Endodermal cell (in vitro differentiated cells): ENCODE measurements around the gene OR13J1. TPM values are rescaled to one million over a fixed set of nuclear protein-coding genes. Genes with fewer than 3 reads are reported as not detected.
"Not testable (repeated sequence)": the region's sequence is repeated elsewhere in the genome, so short reads cannot be mapped to it uniquely, and the experiment has no call there.

Experiments used
- DNase-seq: peaks from one replicate; pipeline ENCODE4 v3.0.0-alpha.2; 2017
- H3K27ac ChIP-seq: 2 replicates; pipeline ENCODE4 v1.5.1; 2013; ENCODE audit warnings: mild to moderate bottlenecking, low read depth, low read length, moderate library complexity
- H3K27me3 ChIP-seq: 2 replicates; pipeline ENCODE4 v1.6.1; 2013; ENCODE audit warnings: mild to moderate bottlenecking, low read length, moderate library complexity; ENCODE audit not compliant: insufficient read depth, control insufficient read depth, poor library complexity, severe bottlenecking
- H3K36me3 ChIP-seq: 2 replicates; pipeline ENCODE4 v1.7.0; 2013; ENCODE audit warnings: mild to moderate bottlenecking, low read length, moderate library complexity; ENCODE audit not compliant: control insufficient read depth, insufficient read depth
- H3K4me1 ChIP-seq: one replicate; pipeline ENCODE4 v1.7.0; 2013; ENCODE audit warnings: low read length; ENCODE audit not compliant: control insufficient read depth, insufficient read depth
- H3K4me3 ChIP-seq: 2 replicates; pipeline ENCODE4 v1.5.1; 2013; ENCODE audit warnings: mild to moderate bottlenecking, low read length, moderate library complexity
- H3K9ac ChIP-seq: 2 replicates; pipeline ENCODE4 v1.6.1; 2013; ENCODE audit warnings: mild to moderate bottlenecking, low read length, moderate library complexity; ENCODE audit not compliant: poor library complexity, severe bottlenecking; ENCODE audit errors: extremely low read depth
- H3K9me3 ChIP-seq: 2 replicates; pipeline ENCODE4 v1.6.1; 2013; ENCODE audit warnings: mild to moderate bottlenecking, low read length, moderate library complexity; ENCODE audit not compliant: control insufficient read depth
- H3K27ac Mint-ChIP-seq: 2 replicates; pipeline ENCODE4 v1.8.0; 2020; ENCODE audit warnings: mixed read lengths
- H3K27me3 Mint-ChIP-seq: 2 replicates; pipeline ENCODE4 v1.8.0; 2021; ENCODE audit warnings: mild to moderate bottlenecking, mixed read lengths; ENCODE audit not compliant: insufficient read depth
- H3K36me3 Mint-ChIP-seq: 2 replicates; pipeline ENCODE4 v1.8.0; 2020; ENCODE audit warnings: low read depth, mixed read lengths
- H3K4me1 Mint-ChIP-seq: 2 replicates; pipeline ENCODE4 v1.8.0; 2020; ENCODE audit warnings: mixed read lengths
- H3K4me3 Mint-ChIP-seq: 2 replicates; pipeline ENCODE4 v1.8.0; 2020; ENCODE audit warnings: mild to moderate bottlenecking, moderate library complexity, mixed read lengths
- H3K9me3 Mint-ChIP-seq: 2 replicates; pipeline ENCODE4 v1.8.0; 2020; ENCODE audit warnings: mild to moderate bottlenecking, mixed read lengths
- CTCF ChIP-seq: fragments of 200-600 bp; sonication (generic); conservative IDR thresholded peaks from 2 replicates; pipeline ENCODE4 v1.5.0; 2021; ENCODE audit warnings: antibody characterized with exemption, mild to moderate bottlenecking
- WGBS, 2 experiments: methylation state at CpG; one replicate each; pipeline versions ENCODE4 v1.1.5 to v1.1.7; 2013; ENCODE audit warnings: missing lambda C conversion rate in 2 of 2, mixed read lengths in 1 of 2; ENCODE audit not compliant: insufficient coverage in 1 of 2, insufficient read length in 1 of 2; 5-methylcytosine and 5-hydroxymethylcytosine counted together
- total RNA-seq, 2 donors: library from RNA; stranded (reverse); fragmentation: NEBNext Ultra II Directional in 1 of 2; extraction: Animal tissue kit (Norgen Biotek cat#: 25700) in 1 of 2; gene quantifications; 2 replicates in 1 of 2; 3 replicates in 1 of 2; pipeline ENCODE4 v1.2.1, GENCODE V29; 2021

Gene OR13J1
- total RNA-seq, 2 donors from 2014 or later, result not detected

- Mint-ChIP-seq H3K9me3 (no peaks in the 10 kb centered on the region), H3K4me3 (no peak overlapping the region), H3K4me1 (no peaks in the 10 kb centered on the region), H3K36me3 (no peaks in the 10 kb centered on the region), H3K27ac (no peak overlapping the region), H3K27me3 (peaks cover 13% of the 10 kb centered on the region)
- Histone ChIP-seq H3K4me1 (no peaks in the 10 kb centered on the region), H3K9ac (no peak overlapping the region), H3K4me3 (no peak overlapping the region), H3K36me3 (no peaks in the 10 kb centered on the region), H3K9me3 (no peaks in the 10 kb centered on the region), H3K27ac (no peak overlapping the region), H3K27me3 (peaks cover 18% of the 10 kb centered on the region)
- TF ChIP-seq CTCF, result no peak
- no peak for DNase-seq
- WGBS, 2 experiments, result 62 to 100% methylated on average over 1 of the region's 1 CpG
Measured at GRCh38 chr9:35892051-35892450, 21.9 kb upstream of the OR13J1 start.

- TF ChIP-seq CTCF, result no peak
- Histone ChIP-seq H3K4me1 (no peaks in the 10 kb centered on the region), H3K36me3 (no peaks in the 10 kb centered on the region), H3K9ac (no peak overlapping the region), H3K9me3 (no peaks in the 10 kb centered on the region), H3K27ac (no peak overlapping the region), H3K4me3 (no peak overlapping the region), H3K27me3 (peaks cover 18% of the 10 kb centered on the region)
- no peak for DNase-seq
- H3K9me3 Mint-ChIP-seq, result no peaks in the 10 kb centered on the region
- 78 to 84% methylated on average over 3 of the region's 3 CpGs for WGBS, 2 experiments
- no peaks in the 10 kb centered on the region for H3K4me1 Mint-ChIP-seq
- no peak overlapping the region for H3K27ac Mint-ChIP-seq
- H3K4me3 Mint-ChIP-seq, result no peak overlapping the region
- peaks cover 14% of the 10 kb centered on the region for H3K27me3 Mint-ChIP-seq
- H3K36me3 Mint-ChIP-seq, result no peaks in the 10 kb centered on the region
Measured at GRCh38 chr9:35891646-35892045, 21.4 kb upstream of the OR13J1 start.

GRCh38 chr9:35884908-35885307 lies 14.7 kb upstream of the OR13J1 start:
- H3K27ac ChIP-seq, H3K4me1 ChIP-seq, DNase-seq, H3K4me3 ChIP-seq, H3K4me3 Mint-ChIP-seq, H3K36me3 Mint-ChIP-seq, H3K4me1 Mint-ChIP-seq, H3K9ac ChIP-seq, H3K9me3 ChIP-seq, H3K36me3 ChIP-seq, H3K27me3 ChIP-seq, H3K27me3 Mint-ChIP-seq, H3K9me3 Mint-ChIP-seq, H3K27ac Mint-ChIP-seq: not testable (repeated sequence)
- WGBS, 2 experiments, result 92 to 95% methylated on average over 2 to 3 of the region's 3 CpGs

GRCh38 chr9:35882996-35883395 lies 12.8 kb upstream of the OR13J1 start:
- Mint-ChIP-seq H3K27ac (no peak overlapping the region), H3K9me3 (no peaks in the 10 kb centered on the region), H3K4me1 (no peaks in the 10 kb centered on the region), H3K4me3 (no peak overlapping the region), H3K36me3 (no peaks in the 10 kb centered on the region), H3K27me3 (peaks cover 6% of the 10 kb centered on the region)
- Histone ChIP-seq H3K27me3 (no peaks in the 10 kb centered on the region), H3K4me3 (no peak overlapping the region), H3K9ac (no peak overlapping the region), H3K4me1 (no peaks in the 10 kb centered on the region), H3K27ac (no peak overlapping the region), H3K36me3 (no peaks in the 10 kb centered on the region), H3K9me3 (no peaks in the 10 kb centered on the region)
- WGBS, 2 experiments, result 69 to 73% methylated on average over 2 to 3 of the region's 3 CpGs
- DNase-seq, result no peak
- no peak for TF ChIP-seq CTCF
